Aorta (tissue), 5 donors: ENCODE measurements around the gene DMBX1. TPM values are rescaled to one million over a fixed set of nuclear protein-coding genes. Genes with fewer than 3 reads are reported as not detected.

Source experiments
- ATAC-seq: fragments of 200-7000 bp; cut with Tn5 transposase; one replicate; pipeline ENCODE4 v1.9.1; 2022; ENCODE audit warnings: moderate library complexity; ENCODE audit not compliant: low FRiP score
- DNase-seq, 2 donors: peaks; one replicate each; pipeline ENCODE4 v3.0.0-alpha.2; 2020
- H3K27ac ChIP-seq, 2 donors: one replicate each; pipeline ENCODE4 v1.5.1; 2013; ENCODE audit warnings: low read length in 2 of 2, mild to moderate bottlenecking in 2 of 2, moderate library complexity in 2 of 2, control low read depth in 1 of 2, inconsistent platforms in 1 of 2, low read depth in 1 of 2
- H3K27me3 ChIP-seq, 2 donors: one replicate each; pipeline ENCODE4 v1.6.1; 2013; ENCODE audit warnings: control low read depth in 1 of 2, low read length in 1 of 2, mild to moderate bottlenecking in 1 of 2, moderate library complexity in 1 of 2; ENCODE audit not compliant: insufficient read depth in 2 of 2, control insufficient read depth in 1 of 2
- H3K36me3 ChIP-seq, 2 donors: one replicate each; pipeline ENCODE4 v1.6.1; 2013; ENCODE audit warnings: control low read depth in 1 of 2, low read length in 1 of 2, mild to moderate bottlenecking in 1 of 2; ENCODE audit not compliant: insufficient read depth in 2 of 2, control insufficient read depth in 1 of 2
- H3K4me1 ChIP-seq, 2 donors: one replicate each; pipeline ENCODE4 v1.6.1; 2013; ENCODE audit warnings: low read length in 2 of 2, control low read depth in 1 of 2, mild to moderate bottlenecking in 1 of 2, moderate library complexity in 1 of 2; ENCODE audit not compliant: insufficient read depth in 2 of 2, control insufficient read depth in 1 of 2
- H3K4me3 ChIP-seq, 2 donors: one replicate each; pipeline ENCODE4 v1.5.1; 2013; ENCODE audit warnings: low read length in 2 of 2, control low read depth in 1 of 2, mild to moderate bottlenecking in 1 of 2
- H3K9me3 ChIP-seq: one replicate; pipeline ENCODE4 v1.6.1; 2013; ENCODE audit warnings: mild to moderate bottlenecking, low read length; ENCODE audit not compliant: control insufficient read depth
- WGBS, 2 donors: extraction: QIAGEN DNeasy Blood & Tissue Kit; methylation state at CpG; one replicate each; pipeline ENCODE4 v1.1.7; 2013; 5-methylcytosine and 5-hydroxymethylcytosine counted together
- intact Hi-C, 2 donors: fragments of 100-400 bp; cut with DNase I; formaldehyde crosslinking; loops; one replicate each; pipeline versions ENCODE4 v1.14.2 to v1.15.0; 2022
- long read RNA-seq, 2 donors: library from polyadenylated mRNA; unstranded; transcript quantifications; one replicate each; pipeline ENCODE4 v2.0.0, GENCODE V29; 2020 to 2021
- polyA plus RNA-seq, 2 donors: library from polyadenylated mRNA; stranded (reverse); fragments of 200-250 nt; gene quantifications; one replicate each; pipeline ENCODE4 v1.2.3, GENCODE V29; 2013
- total RNA-seq, 2 donors: library from RNA; stranded (reverse); fragmentation: NEBNext Ultra II Directional; extraction: Animal tissue kit (Norgen Biotek cat#: 25700); gene quantifications; one replicate each; pipeline ENCODE4 v1.2.1, GENCODE V29; 2021
- donor health status: healthy with polysubstance abuse.
- donor health status: Bipolar disorder and iron deficiency.
- donor health status: DM: no; HTN: no; CAD: no.
- donor health status: DM: no; HTN: no; CAD: no.
- donor health status: DM: yes; HTN: yes; CAD: no.

Gene DMBX1
- total RNA-seq (not detected), polyA plus RNA-seq (under 1 TPM in 1 of 2 donors, not detected in 1; 0.38 TPM)
- long read RNA-seq, donor 1: 0 reads
- long read RNA-seq, donor 2: 0 reads

DNA sequence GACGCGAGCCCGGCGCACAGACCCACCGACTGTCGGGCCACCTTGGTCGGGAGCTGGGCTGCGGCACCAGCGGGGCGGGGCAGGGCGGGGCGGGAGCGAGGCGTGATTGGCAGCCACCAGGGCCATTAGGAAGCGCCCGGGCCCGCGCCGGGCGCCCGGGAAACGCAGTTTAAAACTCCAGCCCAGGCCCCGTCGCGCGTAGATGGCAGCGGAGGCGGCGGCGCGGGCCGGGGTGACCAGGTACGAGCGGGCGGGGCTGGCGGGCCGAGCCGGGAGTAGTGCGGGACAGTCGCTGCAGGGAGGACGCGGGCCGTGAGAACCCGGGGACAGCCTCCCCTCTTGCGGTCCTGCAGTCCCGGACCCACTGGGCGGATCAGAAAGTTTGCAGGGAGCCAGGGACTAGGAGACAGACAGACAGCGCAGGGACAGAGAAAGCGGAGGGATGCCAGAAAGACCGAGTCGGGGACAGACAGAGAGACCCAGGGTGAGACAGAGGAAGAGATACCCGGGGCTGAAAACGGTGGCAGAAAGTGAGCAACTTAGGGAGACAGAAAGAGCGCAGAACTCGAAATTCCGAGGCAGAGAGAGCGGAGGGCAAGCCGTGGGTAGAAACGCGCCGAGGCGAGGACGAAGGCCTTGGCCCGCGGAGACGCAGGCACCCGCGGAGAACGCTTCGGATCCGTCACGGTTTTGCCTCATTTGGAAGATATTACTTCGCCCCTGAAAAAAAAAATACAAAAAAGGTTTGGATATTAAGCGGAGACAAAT is at the start of gene DMBX1:
Gene DMBX1 (plus strand): TSS at position 199 of the 768 bp plus-strand sequence. CDS start 17,175 bp downstream, outside the sequence.
- H3K27me3 ChIP-seq: no peaks in the 10 kb centered on the region
- no peak for ATAC-seq
- intact Hi-C loops: no loop called here
- no peak within 1 kb of the TSS for H3K27ac ChIP-seq
- no peaks in the 10 kb centered on the region for H3K9me3 ChIP-seq
- no peaks in the 10 kb centered on the region for H3K36me3 ChIP-seq
- no peaks in the 10 kb centered on the region for H3K4me1 ChIP-seq
- WGBS, 2 donors: 1 to 3% methylated on average over 67 to 74 of the region's 74 CpGs
- H3K4me3 ChIP-seq: peak within 1 kb of the TSS in 1 of 2 donors; percentile 29
- peak; percentile 38 to 67 for DNase-seq

DNA sequence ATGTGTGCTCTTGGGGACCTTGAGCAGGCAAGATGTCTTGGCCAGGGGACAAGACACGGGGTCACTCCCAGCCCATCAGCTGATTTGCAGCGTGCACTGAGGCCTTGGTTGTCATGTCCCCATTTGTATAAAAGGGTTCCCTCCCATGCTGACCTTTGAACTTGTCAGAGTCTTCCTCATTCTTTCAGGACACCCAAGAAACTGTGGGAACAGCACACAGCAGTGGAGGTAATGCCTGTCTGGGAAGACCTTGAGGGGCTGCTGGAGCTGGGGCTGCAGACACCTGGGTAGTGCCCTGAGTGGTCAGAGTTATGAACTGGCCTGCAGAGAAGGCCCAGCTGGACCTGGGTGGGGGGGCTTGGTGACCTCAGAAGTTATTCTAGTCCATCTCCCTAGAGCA is 49.2 kb upstream of the DMBX1 start:
- no peak for ATAC-seq
- Histone ChIP-seq H3K4me3 (no peak overlapping the region), H3K36me3 (no peaks in the 10 kb centered on the region), H3K27me3 (no peaks in the 10 kb centered on the region), H3K27ac (no peak overlapping the region), H3K4me1 (no peaks in the 10 kb centered on the region), H3K9me3 (no peaks in the 10 kb centered on the region)
- 89 to 100% methylated on average over 2 of the region's 2 CpGs for WGBS, 2 donors
- intact Hi-C loops: loop anchor here (10.0 kb wide), 1 partner anchor 284 kb away; no protein-coding TSS in a partner anchor
- DNase-seq: no peak

DNA sequence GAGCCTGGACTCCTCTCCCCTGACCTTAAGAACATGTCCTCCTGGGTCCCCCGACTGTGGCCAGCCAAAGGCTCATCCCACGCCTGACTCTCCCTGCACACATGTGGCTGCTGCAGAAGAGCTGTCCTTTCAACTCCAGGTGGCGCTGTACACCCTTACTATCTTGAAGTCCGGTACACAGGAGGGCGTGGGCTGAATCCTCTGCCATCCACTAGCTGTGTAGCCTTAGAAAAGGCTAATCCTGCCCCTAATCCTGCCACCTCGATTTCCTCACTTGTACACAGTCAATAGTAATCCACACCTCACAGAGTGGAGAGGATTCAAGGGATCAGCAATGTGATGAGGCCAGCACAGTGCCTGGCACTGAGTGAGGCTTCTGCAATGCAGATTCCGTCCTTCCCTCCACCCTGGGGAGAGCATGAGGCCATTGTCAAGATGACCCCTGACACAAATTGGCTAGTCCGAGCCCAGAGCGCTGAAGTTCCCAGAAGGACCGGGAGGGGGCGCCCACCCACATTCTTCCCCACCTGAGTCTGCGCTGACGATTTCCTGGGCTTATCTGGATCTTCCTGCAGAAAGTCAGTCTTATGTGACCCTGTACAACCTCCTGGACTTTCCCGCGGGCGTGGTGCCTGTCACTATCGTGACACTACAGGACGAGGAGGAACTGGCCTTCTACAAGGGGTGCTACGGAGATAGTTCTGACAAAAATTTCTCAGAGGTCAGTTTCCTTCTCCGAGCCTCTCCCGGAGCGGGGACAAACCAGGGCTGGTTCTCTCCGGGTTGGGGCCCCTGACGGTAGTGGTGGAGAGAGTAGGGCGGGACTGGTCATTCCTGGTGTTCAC is 47.1 kb upstream of the DMBX1 start:
- H3K4me1 ChIP-seq: no peaks in the 10 kb centered on the region
- no peaks in the 10 kb centered on the region for H3K9me3 ChIP-seq
- no peaks in the 10 kb centered on the region for H3K36me3 ChIP-seq
- peak; percentile 85 for ATAC-seq
- 10 to 12% methylated on average over 25 of the region's 25 CpGs for WGBS, 2 donors
- peak; percentile 77 to 92 for DNase-seq
- H3K27ac ChIP-seq: no peak overlapping the region
- H3K4me3 ChIP-seq: no peak overlapping the region
- intact Hi-C loops: loop anchor here (10.0 kb wide), 1 partner anchor 282 kb away; no protein-coding TSS in a partner anchor
- no peaks in the 10 kb centered on the region for H3K27me3 ChIP-seq

DNA sequence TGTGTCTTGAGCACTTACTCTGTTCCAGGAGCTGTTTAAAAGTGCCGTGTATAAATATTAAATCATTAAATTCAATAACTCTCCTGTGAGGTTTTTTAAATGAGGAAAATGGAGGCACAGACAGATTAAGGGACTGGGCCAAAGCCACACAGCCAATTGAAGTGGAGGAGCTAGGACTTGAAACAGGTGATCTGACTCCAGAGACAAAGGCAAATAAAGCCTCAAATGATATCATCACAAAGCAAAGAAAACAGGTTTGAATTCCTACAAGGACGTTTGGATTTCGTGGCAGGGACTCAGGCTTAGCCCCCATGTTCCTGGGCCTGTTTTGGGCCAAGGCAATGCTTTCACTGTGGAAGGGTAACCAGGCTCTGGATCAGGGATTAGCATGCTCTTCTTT is 45.2 kb upstream of the DMBX1 start:
- no peak for DNase-seq
- H3K4me3 ChIP-seq: no peak overlapping the region
- no peaks in the 10 kb centered on the region for H3K9me3 ChIP-seq
- ATAC-seq: no peak
- H3K27ac ChIP-seq: no peak overlapping the region
- H3K36me3 ChIP-seq: no peaks in the 10 kb centered on the region
- no peaks in the 10 kb centered on the region for H3K4me1 ChIP-seq
- WGBS, 2 donors: 88 to 91% methylated on average over 3 of the region's 3 CpGs
- no peaks in the 10 kb centered on the region for H3K27me3 ChIP-seq
- intact Hi-C loops: loop anchor here (10.0 kb wide), 1 partner anchor 280 kb away; no protein-coding TSS in a partner anchor

DNA sequence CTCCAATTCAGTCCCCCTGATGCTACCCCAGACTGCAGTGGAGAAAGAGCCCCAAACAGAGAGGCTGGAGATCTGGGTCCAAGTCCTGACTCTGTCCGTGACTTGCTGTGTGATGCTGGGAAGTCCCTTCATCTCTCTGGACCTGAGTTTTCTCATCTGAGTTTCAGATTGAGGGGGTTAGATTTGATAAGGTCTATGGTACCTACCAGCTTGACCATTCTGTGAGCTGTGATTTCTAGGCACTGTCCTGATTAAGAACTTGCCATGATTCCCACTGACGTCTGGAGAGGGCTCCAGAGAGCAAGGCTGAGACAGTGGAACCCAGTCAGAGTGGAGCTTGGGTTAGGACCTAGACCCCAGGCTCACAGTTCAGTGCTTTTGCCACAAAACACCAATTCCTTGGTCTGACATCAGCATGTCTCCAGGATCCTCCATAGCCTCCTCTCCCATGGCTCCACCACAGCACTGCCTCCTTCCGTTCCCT is 43.8 kb upstream of the DMBX1 start:
- no peak overlapping the region for H3K27ac ChIP-seq
- ATAC-seq: no peak
- intact Hi-C loops: loop anchor here (1.0 to 10.0 kb wide), 3 partner anchors 83 to 279 kb away; no protein-coding TSS in a partner anchor

DNA sequence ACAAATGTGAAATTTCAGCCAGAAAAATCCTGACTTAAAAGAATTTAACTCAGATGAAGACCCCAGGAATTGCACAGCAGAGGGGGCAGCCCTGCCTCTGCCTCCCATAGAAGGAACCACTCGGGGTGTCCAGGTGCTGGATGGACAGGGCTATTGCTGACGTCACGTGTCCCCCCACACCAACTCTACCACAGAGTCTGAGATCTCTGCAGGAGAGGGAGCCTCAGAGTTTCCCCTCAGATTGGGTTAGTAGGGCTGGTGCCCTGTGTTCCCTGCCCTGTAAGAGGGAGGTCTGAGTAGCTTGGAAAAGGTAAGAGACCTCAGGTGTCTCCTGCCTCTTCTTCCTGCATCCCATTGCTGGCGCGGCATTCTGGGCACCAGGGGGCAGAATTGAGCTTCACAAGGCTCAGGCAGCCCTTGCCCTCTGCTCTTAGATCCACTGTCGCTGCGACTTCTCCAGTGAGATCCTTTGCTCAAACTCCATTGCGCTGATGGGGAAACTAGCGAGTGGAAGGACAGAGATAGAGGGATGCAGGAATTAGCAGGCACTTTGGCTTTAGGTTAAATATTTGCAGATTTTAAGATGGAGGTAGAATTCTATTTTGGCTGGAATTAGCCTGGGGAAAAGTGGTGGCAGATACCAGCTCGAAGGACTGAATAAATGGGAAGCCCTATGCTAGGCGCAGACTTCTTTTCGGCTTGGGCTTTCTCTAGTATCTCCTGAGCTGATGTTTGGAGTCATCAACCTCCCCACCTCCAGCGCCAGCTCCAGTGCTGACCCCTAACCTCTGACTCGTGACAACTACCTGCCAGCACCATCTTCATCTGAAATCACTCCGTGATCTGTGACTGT is 42.8 kb upstream of the DMBX1 start:
- WGBS, 2 donors: 30 to 35% methylated on average over 15 of the region's 15 CpGs
- Histone ChIP-seq H3K27ac (no peak overlapping the region), H3K4me1 (no peaks in the 10 kb centered on the region), H3K4me3 (no peak overlapping the region), H3K36me3 (no peaks in the 10 kb centered on the region), H3K9me3 (no peaks in the 10 kb centered on the region), H3K27me3 (no peaks in the 10 kb centered on the region)
- DNase-seq (peak; percentile 83 to 93), ATAC-seq (peak; percentile 73)
- intact Hi-C loops: loop anchor here (1.0 to 10.0 kb wide), 3 partner anchors 82 to 278 kb away; no protein-coding TSS in a partner anchor

More for the DNA sequence above, 43.8 kb upstream of the DMBX1 start:
- Histone ChIP-seq H3K4me1 (no peaks in the 10 kb centered on the region), H3K4me3 (no peak overlapping the region), H3K27me3 (no peaks in the 10 kb centered on the region), H3K36me3 (no peaks in the 10 kb centered on the region), H3K9me3 (no peaks in the 10 kb centered on the region)
- WGBS, 2 donors: 61 to 66% methylated on average over 3 of the region's 3 CpGs
- no peak for DNase-seq

DNA sequence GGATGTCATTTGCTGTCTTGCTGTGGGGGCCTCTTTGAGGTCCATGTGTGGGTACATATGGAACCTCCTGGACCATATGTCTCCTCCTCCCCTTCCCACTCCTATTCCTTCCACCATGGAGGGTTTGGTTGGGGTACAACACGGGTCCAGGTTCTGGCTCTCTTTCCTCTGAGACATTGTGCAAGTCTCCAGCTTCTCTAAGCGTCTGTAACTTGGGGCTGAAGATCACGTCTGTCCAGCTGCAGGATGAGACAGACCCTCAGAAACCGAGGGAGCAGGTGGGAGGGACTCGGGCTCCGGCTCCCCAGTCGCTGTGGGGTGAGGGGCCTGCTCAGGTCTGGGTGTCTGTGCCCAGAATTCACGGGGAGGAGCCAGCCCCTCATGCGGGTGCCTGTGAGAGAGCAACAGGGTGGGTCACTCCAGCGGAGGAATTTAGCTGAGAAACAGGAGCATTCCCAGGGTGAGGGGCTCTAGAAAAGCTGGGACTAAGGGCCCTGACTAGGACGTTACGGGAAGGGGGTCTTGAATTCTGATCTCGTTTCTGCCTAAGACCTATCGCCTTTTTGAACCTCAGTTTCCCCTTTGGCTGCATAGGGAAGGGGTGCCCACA is 42.0 kb upstream of the DMBX1 start:
- 47 to 49% methylated on average over 14 of the region's 14 CpGs for WGBS, 2 donors

More for the DNA sequence above, 42.0 kb upstream of the DMBX1 start:
- ATAC-seq (no peak), DNase-seq (no peak)
- Histone ChIP-seq H3K9me3 (no peaks in the 10 kb centered on the region), H3K27ac (no peak overlapping the region), H3K27me3 (no peaks in the 10 kb centered on the region), H3K36me3 (no peaks in the 10 kb centered on the region), H3K4me1 (no peaks in the 10 kb centered on the region), H3K4me3 (no peak overlapping the region)
- intact Hi-C loops: loop anchor here (2.0 to 10.0 kb wide), 2 partner anchors 81 to 277 kb away; no protein-coding TSS in a partner anchor
